GM12878 (cell line): ENCODE results near the gene IL34.
"Not testable (repeated sequence)": the region's sequence is repeated elsewhere in the genome, so short reads cannot be mapped to it uniquely, and the experiment has no call there.

Experiments used
- ATF3 ChIP-seq: IDR thresholded peaks from 2 replicates; pipeline ENCODE4 v1.6.1; 2011; ENCODE audit warnings: low read depth, mild to moderate bottlenecking, low read length, moderate library complexity, borderline replicate concordance; ENCODE audit errors: extremely low read depth
- CHD2 ChIP-seq: IDR thresholded peaks from 2 replicates; pipeline ENCODE4 v1.6.1; 2011; ENCODE audit warnings: low read depth, low read length, improper control_type of control experiment, borderline replicate concordance
- CTCF ChIP-seq, 3 experiments: IDR thresholded peaks in 2 of 3; conservative IDR thresholded peaks in 1 of 3; 2 replicates each; pipeline ENCODE4 v1.5.1; 2011; ENCODE audit warnings: low read depth in 3 of 3, low read length in 3 of 3, mild to moderate bottlenecking in 3 of 3, control low read depth in 2 of 3, moderate library complexity in 2 of 3, inconsistent platforms in 1 of 3, mixed read lengths in 1 of 3; ENCODE audit not compliant: control insufficient read depth in 2 of 3, insufficient read depth in 1 of 3; ENCODE audit errors: extremely low read depth in 1 of 3
- EP300 ChIP-seq, 2 experiments: fragments of 150-350 bp in 1 of 2; IDR thresholded peaks; 2 replicates each; pipeline ENCODE4 v1.6.1; 2011 to 2012; ENCODE audit warnings: low read depth in 2 of 2, low read length in 2 of 2, borderline replicate concordance in 1 of 2, improper control_type of control experiment in 1 of 2, inconsistent platforms in 1 of 2; ENCODE audit not compliant: control insufficient read depth in 1 of 2
- GABPA ChIP-seq: IDR thresholded peaks from 2 replicates; pipeline ENCODE4 v1.6.1; 2014; ENCODE audit warnings: antibody characterized with exemption, low read depth, mild to moderate bottlenecking, inconsistent platforms
- JUNB ChIP-seq: IDR thresholded peaks from 2 replicates; pipeline ENCODE4 v1.6.1; 2016; ENCODE audit warnings: antibody characterized with exemption, mild to moderate bottlenecking
- NFIC ChIP-seq: IDR thresholded peaks from 2 replicates; pipeline ENCODE4 v1.6.1; 2012; ENCODE audit warnings: low read depth, mild to moderate bottlenecking, inconsistent platforms, low read length, moderate library complexity
- NFXL1 ChIP-seq: fragments of 450-650 bp; IDR thresholded peaks from 2 replicates; pipeline ENCODE4 v1.6.1; 2017; ENCODE audit warnings: antibody characterized with exemption, mild to moderate bottlenecking, borderline replicate concordance
- POLR2A ChIP-seq: IDR thresholded peaks from 2 replicates; pipeline ENCODE4 v1.6.1; 2011; ENCODE audit warnings: low read depth, mild to moderate bottlenecking, low read length
- SREBF1 ChIP-seq: IDR thresholded peaks from 2 replicates; pipeline ENCODE4 v1.6.1; 2012; ENCODE audit warnings: mild to moderate bottlenecking, low read length
- TCF3 ChIP-seq: IDR thresholded peaks from 2 replicates; pipeline ENCODE4 v1.6.1; 2012; ENCODE audit warnings: low read depth, mild to moderate bottlenecking, low read length, borderline replicate concordance; ENCODE audit not compliant: insufficient read depth
- USF2 ChIP-seq: IDR thresholded peaks from 2 replicates; pipeline ENCODE4 v1.6.1; 2011; ENCODE audit warnings: low read depth, low read length, improper control_type of control experiment, borderline replicate concordance
- TF ChIP-seq, protein P1 (sequence below): fragments of 450-650 bp; IDR thresholded peaks from 2 replicates; pipeline ENCODE4 v1.6.1; 2016; ENCODE audit warnings: mild to moderate bottlenecking, moderate library complexity, borderline replicate concordance

GRCh38 chr16:70633617-70634016 lies 12.7 kb upstream of the IL34 start:
- TF ChIP-seq USF2; TCF3; NFIC; GABPA; EP300 (IDR thresholded peaks at IDR 0.05; ENCODE audit: borderline replicate concordance in 1 of 2, control insufficient read depth in 1 of 2, low read depth in 2 of 2, low read length in 2 of 2); ATF3; NFXL1; POLR2A; CTCF (IDR thresholded peaks at IDR 0.05 in 2 of 3, conservative IDR thresholded peaks at IDR 0.05 in 1 of 3; ENCODE audit: control insufficient read depth in 2 of 3, extremely low read depth in 1 of 3, insufficient read depth in 1 of 3, low read depth in 3 of 3, low read length in 3 of 3); JUNB; CHD2; SREBF1: not testable (repeated sequence)
- TF ChIP-seq, protein P1, sequence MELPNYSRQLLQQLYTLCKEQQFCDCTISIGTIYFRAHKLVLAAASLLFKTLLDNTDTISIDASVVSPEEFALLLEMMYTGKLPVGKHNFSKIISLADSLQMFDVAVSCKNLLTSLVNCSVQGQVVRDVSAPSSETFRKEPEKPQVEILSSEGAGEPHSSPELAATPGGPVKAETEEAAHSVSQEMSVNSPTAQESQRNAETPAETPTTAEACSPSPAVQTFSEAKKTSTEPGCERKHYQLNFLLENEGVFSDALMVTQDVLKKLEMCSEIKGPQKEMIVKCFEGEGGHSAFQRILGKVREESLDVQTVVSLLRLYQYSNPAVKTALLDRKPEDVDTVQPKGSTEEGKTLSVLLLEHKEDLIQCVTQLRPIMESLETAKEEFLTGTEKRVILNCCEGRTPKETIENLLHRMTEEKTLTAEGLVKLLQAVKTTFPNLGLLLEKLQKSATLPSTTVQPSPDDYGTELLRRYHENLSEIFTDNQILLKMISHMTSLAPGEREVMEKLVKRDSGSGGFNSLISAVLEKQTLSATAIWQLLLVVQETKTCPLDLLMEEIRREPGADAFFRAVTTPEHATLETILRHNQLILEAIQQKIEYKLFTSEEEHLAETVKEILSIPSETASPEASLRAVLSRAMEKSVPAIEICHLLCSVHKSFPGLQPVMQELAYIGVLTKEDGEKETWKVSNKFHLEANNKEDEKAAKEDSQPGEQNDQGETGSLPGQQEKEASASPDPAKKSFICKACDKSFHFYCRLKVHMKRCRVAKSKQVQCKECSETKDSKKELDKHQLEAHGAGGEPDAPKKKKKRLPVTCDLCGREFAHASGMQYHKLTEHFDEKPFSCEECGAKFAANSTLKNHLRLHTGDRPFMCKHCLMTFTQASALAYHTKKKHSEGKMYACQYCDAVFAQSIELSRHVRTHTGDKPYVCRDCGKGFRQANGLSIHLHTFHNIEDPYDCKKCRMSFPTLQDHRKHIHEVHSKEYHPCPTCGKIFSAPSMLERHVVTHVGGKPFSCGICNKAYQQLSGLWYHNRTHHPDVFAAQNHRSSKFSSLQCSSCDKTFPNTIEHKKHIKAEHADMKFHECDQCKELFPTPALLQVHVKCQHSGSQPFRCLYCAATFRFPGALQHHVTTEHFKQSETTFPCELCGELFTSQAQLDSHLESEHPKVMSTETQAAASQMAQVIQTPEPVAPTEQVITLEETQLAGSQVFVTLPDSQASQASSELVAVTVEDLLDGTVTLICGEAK = not testable (repeated sequence)
